Activated CD4-positive, alpha-beta T cell treated with anti-CD3 and anti-CD28 coated beads, Interleukin-2, Interleukin-4, amounts not matched to agents 100 ng/mL and 50 ng/mL, durations not matched to agents 16 hours and 8 hours (primary cell): Measurements from ENCODE around the gene OR9A4.
"Not testable (repeated sequence)": the region's sequence is repeated elsewhere in the genome, so short reads cannot be mapped to it uniquely, and the experiment has no call there.

Experiments
- DNase-seq: peaks from one replicate; pipeline ENCODE4 v3.0.0-alpha.2; 2020; ENCODE audit warnings: low spot score

Gene OR9A4

GRCh38 chr7:141916099-141916498 is at the start of gene OR9A4:
OR9A4 (plus strand) TSS chr7:141916399; CDS start chr7:141918876, 2,477 bp downstream.
- DNase-seq: no peak

GRCh38 chr7:141866974-141867373 is 49.2 kb upstream of the OR9A4 start:
- DNase-seq: no peak

GRCh38 chr7:141872931-141873330 is 43.3 kb upstream of the OR9A4 start:
- DNase-seq: no peak

GRCh38 chr7:141874787-141875186 is 41.4 kb upstream of the OR9A4 start:
- DNase-seq: no peak

GRCh38 chr7:141875453-141875852 is 40.7 kb upstream of the OR9A4 start:
- no peak for DNase-seq

GRCh38 chr7:141876371-141876770 is 39.8 kb upstream of the OR9A4 start:
- no peak for DNase-seq

GRCh38 chr7:141877365-141877764 is 38.8 kb upstream of the OR9A4 start:
- DNase-seq: no peak

- no peak for DNase-seq
These were observed 35.2 kb upstream of the OR9A4 start for GRCh38 chr7:141880960-141881359.

GRCh38 chr7:141884539-141885225 is 31.5 kb upstream of the OR9A4 start:
- no peak for DNase-seq

- no peak for DNase-seq
These were observed 26.9 kb upstream of the OR9A4 start for GRCh38 chr7:141889321-141889720.

GRCh38 chr7:141891336-141891735 is 24.9 kb upstream of the OR9A4 start:
- no peak for DNase-seq

GRCh38 chr7:141899366-141899765 is 16.8 kb upstream of the OR9A4 start:
- not testable (repeated sequence) for DNase-seq

- DNase-seq: no peak
These were observed 9.9 kb upstream of the OR9A4 start for GRCh38 chr7:141906285-141906684.

- no peak for DNase-seq
These were observed 4.8 kb upstream of the OR9A4 start for GRCh38 chr7:141911391-141911790.

GRCh38 chr7:141915565-141915964 is 634 bp upstream of the OR9A4 start:
- no peak for DNase-seq

GRCh38 chr7:141920281-141920680 is 4.1 kb downstream of the OR9A4 start:
- no peak for DNase-seq

- no peak for DNase-seq
These were observed 12.1 kb downstream of the OR9A4 start for GRCh38 chr7:141928146-141928844.

GRCh38 chr7:141928845-141929195 is 12.6 kb downstream of the OR9A4 start:
- no peak for DNase-seq

- DNase-seq: no peak
These were observed 14.0 kb downstream of the OR9A4 start for GRCh38 chr7:141930211-141930610.

- no peak for DNase-seq
These were observed 24.9 kb downstream of the OR9A4 start for GRCh38 chr7:141941075-141941474.

GRCh38 chr7:141943846-141944245 is 27.6 kb downstream of the OR9A4 start:
- no peak for DNase-seq

- DNase-seq: no peak
These were observed 28.6 kb downstream of the OR9A4 start for GRCh38 chr7:141944811-141945210.

- no peak for DNase-seq
These were observed 29.2 kb downstream of the OR9A4 start for GRCh38 chr7:141945356-141945755.

GRCh38 chr7:141946796-141947195 is 30.6 kb downstream of the OR9A4 start, which contains the start of gene CLEC5A:
CLEC5A (minus strand) TSS chr7:141946974; CDS start chr7:141946292, 682 bp downstream.
- DNase-seq: no peak
